ENCODE data around the gene PGS1.
A peak's percentile ranks its signal among the peaks of the same experiment; 100 is the strongest.

Gene PGS1

DNA sequence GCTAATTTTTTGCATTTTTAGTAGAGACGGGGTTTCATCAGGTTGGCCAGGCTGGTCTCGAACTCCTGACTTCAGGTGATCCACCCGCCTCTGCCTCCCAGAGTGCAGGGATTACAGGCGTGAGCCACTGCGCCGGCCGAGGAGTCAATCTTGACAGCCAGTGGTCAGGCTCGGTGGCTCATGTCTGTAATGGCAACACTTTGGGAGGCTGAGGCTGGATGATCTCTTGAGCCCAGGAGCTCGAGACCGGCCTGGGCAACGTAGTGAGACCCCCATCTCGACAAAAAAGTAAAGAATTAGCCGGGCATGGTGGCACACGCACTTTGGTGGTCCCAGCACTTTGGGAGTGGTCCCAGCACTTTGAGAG is 608 bp upstream of the PGS1 start:
- TF ChIP-seq, protein P1, sequence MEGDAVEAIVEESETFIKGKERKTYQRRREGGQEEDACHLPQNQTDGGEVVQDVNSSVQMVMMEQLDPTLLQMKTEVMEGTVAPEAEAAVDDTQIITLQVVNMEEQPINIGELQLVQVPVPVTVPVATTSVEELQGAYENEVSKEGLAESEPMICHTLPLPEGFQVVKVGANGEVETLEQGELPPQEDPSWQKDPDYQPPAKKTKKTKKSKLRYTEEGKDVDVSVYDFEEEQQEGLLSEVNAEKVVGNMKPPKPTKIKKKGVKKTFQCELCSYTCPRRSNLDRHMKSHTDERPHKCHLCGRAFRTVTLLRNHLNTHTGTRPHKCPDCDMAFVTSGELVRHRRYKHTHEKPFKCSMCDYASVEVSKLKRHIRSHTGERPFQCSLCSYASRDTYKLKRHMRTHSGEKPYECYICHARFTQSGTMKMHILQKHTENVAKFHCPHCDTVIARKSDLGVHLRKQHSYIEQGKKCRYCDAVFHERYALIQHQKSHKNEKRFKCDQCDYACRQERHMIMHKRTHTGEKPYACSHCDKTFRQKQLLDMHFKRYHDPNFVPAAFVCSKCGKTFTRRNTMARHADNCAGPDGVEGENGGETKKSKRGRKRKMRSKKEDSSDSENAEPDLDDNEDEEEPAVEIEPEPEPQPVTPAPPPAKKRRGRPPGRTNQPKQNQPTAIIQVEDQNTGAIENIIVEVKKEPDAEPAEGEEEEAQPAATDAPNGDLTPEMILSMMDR (IDR thresholded peaks at IDR 0.05; ENCODE audit: low read depth, low read length, missing control alignments): no peak
- H3K4me3 ChIP-seq (replicated peaks; ENCODE audit: low read depth, low read length): peak overlapping the region; percentile 97
- DNase-seq (ENCODE audit: extremely low read depth, low read depth): no peak

DNA sequence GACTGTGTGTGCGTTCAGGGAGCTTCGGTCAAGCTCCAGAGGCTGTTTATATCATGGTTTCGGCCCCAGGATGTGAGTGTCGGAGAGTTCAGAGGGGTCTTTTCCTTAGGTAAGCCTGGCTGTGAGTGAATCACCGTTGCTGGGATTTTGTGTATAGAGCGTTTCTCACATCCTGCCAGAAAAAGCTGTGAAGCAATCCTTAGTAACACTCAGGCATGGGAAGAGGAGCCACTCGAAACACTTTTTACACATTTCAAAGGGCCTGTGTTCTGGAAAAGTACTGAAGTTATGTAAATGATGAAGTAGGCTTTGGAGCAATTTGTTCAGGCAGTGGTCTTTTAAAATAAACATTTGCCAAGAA is 662 bp downstream of the PGS1 start:
- peak overlapping the region; percentile 97 for H3K4me3 ChIP-seq (replicated peaks; ENCODE audit: low read depth, low read length)
- TF ChIP-seq, protein P1 (IDR thresholded peaks at IDR 0.05; ENCODE audit: low read depth, low read length, missing control alignments): no peak
- no peak for DNase-seq (ENCODE audit: extremely low read depth, low read depth)

DNA sequence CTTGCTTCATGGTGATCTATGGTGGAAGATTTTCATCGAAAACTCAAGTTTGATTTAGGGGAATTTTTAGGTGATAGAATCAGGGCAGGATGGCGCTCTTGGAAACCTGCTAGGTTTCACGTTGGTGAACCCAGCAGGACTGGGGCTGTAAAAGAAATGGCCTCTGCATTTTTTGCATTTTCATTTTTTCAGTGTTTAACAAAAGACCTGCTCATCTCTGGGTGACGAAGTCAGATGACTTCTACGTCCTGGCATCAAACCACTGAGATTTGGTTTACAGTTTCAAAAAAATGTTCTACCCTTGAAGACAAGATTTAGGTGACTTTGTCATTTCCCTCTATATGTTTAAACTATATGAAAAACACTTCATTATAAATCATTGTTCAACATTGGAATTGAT is 1.9 kb downstream of the PGS1 start:
- DNase-seq (ENCODE audit: extremely low read depth, low read depth): no peak
- no peak overlapping the region for H3K4me3 ChIP-seq (replicated peaks; ENCODE audit: low read depth, low read length)
- TF ChIP-seq, protein P1 (IDR thresholded peaks at IDR 0.05; ENCODE audit: low read depth, low read length, missing control alignments): no peak

DNA sequence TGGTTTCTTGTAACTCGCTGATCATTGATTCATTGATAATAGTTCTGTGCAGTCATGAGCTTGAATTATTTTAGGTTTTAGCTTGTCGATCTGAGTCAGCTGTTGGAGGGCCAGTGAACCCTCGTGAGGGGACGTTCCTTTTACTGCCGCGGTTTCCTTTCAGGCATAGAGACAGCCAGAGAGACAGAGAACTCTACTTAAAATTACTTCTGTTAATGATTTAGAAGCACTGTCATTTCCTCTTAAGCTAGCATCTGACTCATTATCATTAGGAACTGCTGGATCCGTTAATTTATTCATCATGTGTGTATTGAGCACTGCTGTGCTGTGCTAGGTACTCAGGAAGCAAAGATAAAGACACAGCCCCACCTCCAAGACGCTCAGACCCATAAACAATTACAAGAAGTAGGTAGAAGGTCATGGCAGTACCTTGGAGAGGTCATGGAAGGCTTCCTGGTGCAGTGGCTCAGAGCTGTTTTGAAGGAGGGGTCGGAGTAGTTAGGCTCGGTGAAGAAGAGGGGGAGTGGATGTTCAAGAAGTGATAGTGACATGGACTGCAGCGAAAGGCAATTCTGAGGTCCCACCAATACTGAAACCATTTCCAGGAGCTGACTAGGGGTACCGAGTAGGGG is 3.3 kb downstream of the PGS1 start:
- H3K4me3 ChIP-seq (replicated peaks; ENCODE audit: low read depth, low read length): peak overlapping the region; percentile 6; the same call in 1 of the 2 replicates
- DNase-seq (ENCODE audit: extremely low read depth, low read depth): no peak

DNA sequence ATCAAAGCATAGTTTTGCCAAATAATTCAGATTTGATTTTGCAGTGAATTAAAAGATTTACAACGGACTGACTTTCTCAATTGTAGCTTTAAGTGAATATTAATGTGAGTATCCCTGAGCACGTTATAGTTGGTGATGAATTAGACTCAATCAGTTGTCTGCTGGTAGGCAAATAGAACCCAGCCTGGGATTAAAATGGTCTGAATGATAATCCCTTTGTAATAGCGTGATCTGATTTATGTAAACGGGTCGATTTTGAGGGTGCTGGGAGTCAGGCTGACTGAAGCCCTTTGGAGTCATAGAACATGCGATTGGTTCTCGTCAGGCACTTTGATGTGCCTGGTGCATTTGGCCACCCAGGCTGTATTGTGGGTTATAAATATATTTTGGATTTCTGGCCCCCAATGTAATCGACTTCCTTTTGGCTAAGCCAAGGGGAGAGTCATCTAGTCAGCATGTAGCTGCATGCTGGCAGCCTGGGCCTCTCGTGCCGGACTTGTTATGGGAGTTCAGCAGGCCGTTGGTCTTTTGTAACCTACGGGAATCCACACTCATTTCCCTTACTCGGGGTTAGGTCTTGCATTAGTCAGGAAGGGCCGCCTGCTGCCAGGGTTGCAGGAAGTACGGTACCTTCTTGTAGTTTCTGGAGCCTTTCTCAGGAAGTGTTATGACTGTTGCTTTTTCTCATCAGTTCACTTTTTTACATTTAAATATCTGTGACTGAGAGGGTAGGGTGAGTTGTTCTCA is 5.4 kb downstream of the PGS1 start:
- H3K4me3 ChIP-seq (replicated peaks; ENCODE audit: low read depth, low read length): no peak overlapping the region
- no peak for DNase-seq (ENCODE audit: extremely low read depth, low read depth)
- TF ChIP-seq, protein P1 (IDR thresholded peaks at IDR 0.05; ENCODE audit: low read depth, low read length, missing control alignments): no peak

More for the DNA sequence above, 3.3 kb downstream of the PGS1 start:
- TF ChIP-seq, protein P1 (IDR thresholded peaks at IDR 0.05; ENCODE audit: low read depth, low read length, missing control alignments): no peak

DNA sequence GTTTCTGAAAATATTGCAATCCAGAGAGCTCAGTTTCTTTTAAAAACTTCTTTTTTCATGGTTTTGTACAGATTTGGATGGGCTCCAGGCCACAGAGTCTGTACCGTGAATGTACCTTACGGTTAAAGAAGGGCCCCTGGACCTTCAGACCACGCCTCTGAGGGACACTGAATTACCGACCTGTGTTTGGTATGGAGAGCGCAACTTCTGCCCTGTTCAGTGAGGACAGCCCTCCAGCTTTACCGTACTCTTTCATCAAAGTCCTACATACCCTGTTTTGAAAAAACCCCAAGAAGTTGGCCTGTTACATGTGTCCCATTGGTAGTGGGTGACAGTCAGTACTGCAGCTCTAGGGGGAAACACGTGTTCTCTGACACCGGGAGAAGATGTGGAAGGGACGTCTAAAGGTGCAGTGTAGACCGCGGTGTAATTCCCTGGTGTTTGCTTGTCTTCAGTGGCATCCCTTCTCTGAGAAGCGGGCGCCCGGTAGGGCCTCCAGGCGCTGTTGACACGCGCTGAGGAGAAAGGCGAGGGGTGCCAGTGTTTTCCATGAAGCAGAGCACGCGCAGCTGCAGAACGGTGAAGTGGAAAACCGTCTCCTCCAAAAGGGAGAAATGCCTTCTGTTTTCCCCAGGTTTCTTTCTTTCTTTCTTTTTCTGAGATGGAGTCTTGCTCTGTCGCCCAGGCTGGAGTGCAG is 6.2 kb downstream of the PGS1 start:
- TF ChIP-seq, protein P1 (IDR thresholded peaks at IDR 0.05; ENCODE audit: low read depth, low read length, missing control alignments): no peak
- H3K4me3 ChIP-seq (replicated peaks; ENCODE audit: low read depth, low read length): no peak overlapping the region
- no peak for DNase-seq (ENCODE audit: extremely low read depth, low read depth)
